M059J (cell line): Measurements from ENCODE around the gene PHF11. TPM values are rescaled to one million over a fixed set of nuclear protein-coding genes. Genes with fewer than 3 reads are reported as not detected.

Experiments used
- DNase-seq: peaks from one replicate; pipeline ENCODE4 v3.0.0-alpha.2; 2012; ENCODE audit warnings: low read depth
- total RNA-seq: library from RNA; depleted of rRNA; stranded (reverse); fragments of >200 nt; shearing (Covaris generic); gene quantifications from 2 replicates; pipeline ENCODE4 v1.2.3, GENCODE V29; 2014

Gene PHF11
- total RNA-seq, 1 experiment from 2014 or later = 55.6 TPM

GRCh38 chr13:49498206-49498605, 2.5 kb downstream of the PHF11 start:
- DNase-seq = no peak

- DNase-seq = peak; percentile 84
Observed at GRCh38 chr13:49499889-49500660, 4.3 kb downstream of the PHF11 start.

GRCh38 chr13:49502954-49503353, 7.2 kb downstream of the PHF11 start:
- no peak for DNase-seq

- no peak for DNase-seq
Observed at GRCh38 chr13:49503951-49504350, 8.2 kb downstream of the PHF11 start.

GRCh38 chr13:49512578-49512977, 16.8 kb downstream of the PHF11 start:
- DNase-seq = no peak

GRCh38 chr13:49516467-49516866, 20.7 kb downstream of the PHF11 start:
- DNase-seq = no peak

GRCh38 chr13:49517461-49517860, 21.7 kb downstream of the PHF11 start:
- DNase-seq = no peak

- DNase-seq = no peak
Observed at GRCh38 chr13:49521224-49521623, 25.5 kb downstream of the PHF11 start.

GRCh38 chr13:49524740-49525501, 29.2 kb downstream of the PHF11 start:
- DNase-seq = peak; percentile 16

GRCh38 chr13:49527123-49527522, 31.4 kb downstream of the PHF11 start:
- DNase-seq = peak; percentile 5

- no peak for DNase-seq
Observed at GRCh38 chr13:49528161-49528560, 32.4 kb downstream of the PHF11 start.

GRCh38 chr13:49530457-49530856, 34.7 kb downstream of the PHF11 start:
- DNase-seq = no peak

GRCh38 chr13:49532593-49532992, 36.8 kb downstream of the PHF11 start:
- DNase-seq = no peak

GRCh38 chr13:49533011-49533410, 37.3 kb downstream of the PHF11 start:
- DNase-seq = no peak

GRCh38 chr13:49533591-49534269, 38.0 kb downstream of the PHF11 start:
- DNase-seq = no peak

- no peak for DNase-seq
Observed at GRCh38 chr13:49536144-49536873, 40.6 kb downstream of the PHF11 start.

- DNase-seq = no peak
Observed at GRCh38 chr13:49538404-49538803, 42.7 kb downstream of the PHF11 start.

- no peak for DNase-seq
Observed at GRCh38 chr13:49539313-49539712, 43.6 kb downstream of the PHF11 start.

- DNase-seq = no peak
Observed at GRCh38 chr13:49539746-49540145, 44.0 kb downstream of the PHF11 start.

- DNase-seq = peak; percentile 28
Observed at GRCh38 chr13:49540552-49540951, 44.8 kb downstream of the PHF11 start.

GRCh38 chr13:49543656-49544055, 47.9 kb downstream of the PHF11 start:
- no peak for DNase-seq

- no peak for DNase-seq
Observed at GRCh38 chr13:49545661-49546060, 49.9 kb downstream of the PHF11 start.
